Right ventricle myocardium inferior (tissue), 1 donor: ENCODE measurements around the gene PPM1A. TPM values are rescaled to one million over a fixed set of nuclear protein-coding genes. Genes with fewer than 3 reads are reported as not detected.

ENCODE experiments used
- ATAC-seq: fragments of 200-7000 bp; cut with Tn5 transposase; one replicate; pipeline ENCODE4 v1.9.1; 2020; ENCODE audit warnings: mild to moderate bottlenecking, moderate library complexity
- DNase-seq: peaks from one replicate; pipeline ENCODE4 v3.0.0; 2021; ENCODE audit errors: missing footprints
- intact Hi-C: fragments of 100-400 bp; cut with DNase I; formaldehyde crosslinking; loops from one replicate; pipeline ENCODE4 v1.11.0; 2022
- long read RNA-seq: library from polyadenylated mRNA; unstranded; transcript quantifications from one replicate; pipeline ENCODE4 v2.0.0, GENCODE V29; 2021
- total RNA-seq: library from RNA; stranded (reverse); fragmentation: NEBNext Ultra II Directional; extraction: Animal tissue kit (Norgen Biotek cat#: 25700); gene quantifications from one replicate; pipeline ENCODE4 v1.2.1, GENCODE V29; 2021
- donor health status: DM: no; HTN: yes; CAD: no; lungs with severe emphysema.

PPM1A gene
- 119 TPM for total RNA-seq
- long read RNA-seq, full-length matches to known transcripts = 63 of 96 reads
- long read RNA-seq, partial matches to known transcripts = 13 of 96 reads
- long read RNA-seq, other reads (novel, unspliced or antisense) = 20 of 96 reads

GRCh38 chr14:60248697-60249318 lies at the start of gene PPM1A:
PPM1A (plus strand) TSS chr14:60249221; CDS start chr14:60282704, 33,483 bp downstream.
- intact Hi-C loops = loop anchor here (2.0 kb wide), 1 partner anchor 158 kb away; the partner anchor contains the start of gene PCNX4
- DNase-seq (peak; percentile 97), ATAC-seq (peak; percentile 94)

- intact Hi-C loops = no loop called here
- DNase-seq = no peak
- ATAC-seq = no peak
These were observed 49.7 kb upstream of the PPM1A start for GRCh38 chr14:60199321-60199720.

- no peak for ATAC-seq
- intact Hi-C loops = no loop called here
These were observed 44.7 kb upstream of the PPM1A start for GRCh38 chr14:60204104-60204842.

GRCh38 chr14:60204843-60205774 lies 43.9 kb upstream of the PPM1A start:
- intact Hi-C loops = no loop called here
- no peak for ATAC-seq
- DNase-seq = no peak

More at GRCh38 chr14:60204104-60204842, 44.7 kb upstream of the PPM1A start:
- DNase-seq = no peak

GRCh38 chr14:60206249-60206670 lies 42.8 kb upstream of the PPM1A start:
- intact Hi-C loops = no loop called here
- DNase-seq = no peak
- ATAC-seq = no peak

- intact Hi-C loops = no loop called here
- DNase-seq = no peak
- ATAC-seq = no peak
These were observed 42.0 kb upstream of the PPM1A start for GRCh38 chr14:60206837-60207533.

- intact Hi-C loops = loop anchor here (5.0 to 10.0 kb wide), 2 partner anchors 94 to 117 kb away; no protein-coding TSS in a partner anchor
- DNase-seq (no peak), ATAC-seq (no peak)
These were observed 38.3 kb upstream of the PPM1A start for GRCh38 chr14:60210703-60211102.

- no peak for ATAC-seq
- intact Hi-C loops = loop anchor here (5.0 to 10.0 kb wide), 2 partner anchors 94 to 116 kb away; no protein-coding TSS in a partner anchor
These were observed 37.9 kb upstream of the PPM1A start for GRCh38 chr14:60211153-60211552.

GRCh38 chr14:60212503-60213371 lies 36.3 kb upstream of the PPM1A start:
- DNase-seq (no peak), ATAC-seq (no peak)
- intact Hi-C loops = loop anchor here (5.0 to 10.0 kb wide), 2 partner anchors 92 to 115 kb away; no protein-coding TSS in a partner anchor

More at GRCh38 chr14:60211153-60211552, 37.9 kb upstream of the PPM1A start:
- DNase-seq = no peak

GRCh38 chr14:60214003-60214402 lies 35.0 kb upstream of the PPM1A start:
- ATAC-seq (no peak), DNase-seq (no peak)
- intact Hi-C loops = loop anchor here (5.0 to 10.0 kb wide), 2 partner anchors 91 to 113 kb away; no protein-coding TSS in a partner anchor

GRCh38 chr14:60214415-60215126 lies 34.5 kb upstream of the PPM1A start:
- ATAC-seq (no peak), DNase-seq (no peak)
- intact Hi-C loops = loop anchor here (5.0 to 10.0 kb wide), 2 partner anchors 90 to 113 kb away; no protein-coding TSS in a partner anchor

GRCh38 chr14:60215127-60215444 lies 33.9 kb upstream of the PPM1A start:
- intact Hi-C loops = loop anchor here (10.0 kb wide), 1 partner anchor 90 kb away; no protein-coding TSS in a partner anchor
- DNase-seq = no peak
- ATAC-seq = peak; percentile 39

- DNase-seq (no peak), ATAC-seq (no peak)
- intact Hi-C loops = loop anchor here (10.0 kb wide), 1 partner anchor 89 kb away; no protein-coding TSS in a partner anchor
These were observed 33.3 kb upstream of the PPM1A start for GRCh38 chr14:60215520-60216420.

- intact Hi-C loops = loop anchor here (10.0 kb wide), 1 partner anchor 87 kb away; no protein-coding TSS in a partner anchor
- no peak for DNase-seq
- ATAC-seq = no peak
These were observed 31.3 kb upstream of the PPM1A start for GRCh38 chr14:60217713-60218112.

- DNase-seq (no peak), ATAC-seq (no peak)
- intact Hi-C loops = no loop called here
These were observed 28.9 kb upstream of the PPM1A start for GRCh38 chr14:60220084-60220483.
